HCT116 (cell line): ENCODE data around the gene CHCHD4. TPM values are rescaled to one million over a fixed set of nuclear protein-coding genes. Genes with fewer than 3 reads are reported as not detected.

Experiments used
- ATAC-seq: fragments of 200-7000 bp; cut with Tn5 transposase; 2 replicates; pipeline ENCODE4 v1.9.1; 2020; ENCODE audit warnings: mild to moderate bottlenecking, moderate library complexity
- BruUV-seq: library from RNA; stranded (reverse); fragments of 400-500 nt; replicated peaks from 2 replicates; lab custom pipeline; 2021; lab: Mats Ljungman, UMichigan
- CTCF ChIA-PET: fragments of 300-600 bp; sonication (Branson Sonifier 250); formaldehyde crosslinking; loops from one replicate; lab custom pipeline; 2021; ENCODE audit warnings: antibody characterized with exemption; lab: Charles Lee
- POLR2A ChIA-PET: fragments of 300-600, 350-600 bp; sonication (Branson Sonifier 250); formaldehyde crosslinking; loops from one replicate; lab custom pipeline; 2021; ENCODE audit warnings: antibody characterized with exemption; lab: Charles Lee
- RAD21 ChIA-PET, 2 experiments: fragments of 300-600 bp; sonication (Branson Sonifier 250); formaldehyde crosslinking; loops; one replicate each; lab custom pipeline; 2023; ENCODE audit warnings: low total read pairs in 2 of 2; ENCODE audit not compliant: uncharacterized antibody in 2 of 2, unreplicated experiment in 2 of 2, low non-redundant PET in 1 of 2; lab: Charles Lee
- DNase-seq: peaks from one replicate; pipeline ENCODE4 v3.0.0-alpha.2; 2010; ENCODE audit warnings: low read depth, low spot score
- H2AFZ ChIP-seq: fragments of 200-600 bp; shearing (Covaris generic), sonication (generic); 2 replicates; pipeline ENCODE4 v1.6.1; 2017; ENCODE audit warnings: low read depth, mixed run types, mixed read lengths, antibody characterized with exemption, low read length; ENCODE audit not compliant: poor library complexity, severe bottlenecking
- H3K27ac ChIP-seq: 2 replicates; pipeline ENCODE4 v1.5.1; 2012; ENCODE audit warnings: low read depth, low read length
- H3K27me3 ChIP-seq: fragments of 200-600 bp; sonication (generic); 2 replicates; pipeline ENCODE4 v1.6.1; 2016; ENCODE audit warnings: mixed run types, low read length, mixed read lengths; ENCODE audit not compliant: insufficient read depth
- H3K36me3 ChIP-seq, 2 experiments: fragments of 200-500 bp in 1 of 2; fragments of 200-600 bp in 1 of 2; sonication (Bioruptor generic) in 1 of 2; sonication (generic) in 1 of 2; 2 replicates each; pipeline versions ENCODE4 v1.5.1 to v1.6.1; 2014 to 2016; ENCODE audit warnings: low read length in 2 of 2, inconsistent platforms in 1 of 2, mixed read lengths in 1 of 2, mixed run types in 1 of 2; ENCODE audit not compliant: insufficient read depth in 2 of 2, control insufficient read depth in 1 of 2
- H3K4me1 ChIP-seq, 2 experiments: fragments of 200-600 bp in 1 of 2; sonication (generic) in 1 of 2; 2 replicates each; pipeline versions ENCODE4 v1.5.1 to v1.6.1; 2012 to 2017; ENCODE audit warnings: low read length in 2 of 2, inconsistent platforms in 1 of 2, mild to moderate bottlenecking in 1 of 2, mixed read lengths in 1 of 2, mixed run types in 1 of 2, moderate library complexity in 1 of 2; ENCODE audit not compliant: insufficient read depth in 2 of 2, control insufficient read depth in 1 of 2
- H3K4me2 ChIP-seq: fragments of 200-600 bp; sonication (generic); 2 replicates; pipeline ENCODE4 v1.6.1; 2017; ENCODE audit warnings: mixed run types, low read length, mixed read lengths
- H3K4me3 ChIP-seq, 2 experiments: fragments of 200-600 bp in 1 of 2; sonication (generic) in 1 of 2; replicated peaks in 1 of 2; 2 replicates each; pipeline ENCODE4 v1.5.1; 2011 to 2016; ENCODE audit warnings: low read length in 2 of 2, control low read depth in 1 of 2, low read depth in 1 of 2, mild to moderate bottlenecking in 1 of 2, mixed read lengths in 1 of 2, mixed run types in 1 of 2
- H3K79me2 ChIP-seq: fragments of 200-600 bp; sonication (generic); 2 replicates; pipeline ENCODE4 v1.6.1; 2017; ENCODE audit warnings: mild to moderate bottlenecking, mixed run types, low read length, moderate library complexity, mixed read lengths; ENCODE audit not compliant: insufficient read depth
- H3K9ac ChIP-seq: fragments of 200-600 bp; sonication (generic); 2 replicates; pipeline ENCODE4 v1.6.1; 2016; ENCODE audit warnings: low read length, mixed read lengths
- H3K9me2 ChIP-seq: fragments of 200-600 bp; sonication (generic), shearing (Covaris generic); 2 replicates; pipeline ENCODE4 v1.6.1; 2017; ENCODE audit warnings: mixed run types, mild to moderate bottlenecking, moderate library complexity; ENCODE audit not compliant: insufficient read depth
- H3K9me3 ChIP-seq, 2 experiments: fragments of 200-500 bp in 1 of 2; fragments of 200-600 bp in 1 of 2; sonication (Bioruptor generic) in 1 of 2; sonication (generic) in 1 of 2; 2 replicates each; pipeline ENCODE4 v1.6.1; 2014 to 2017; ENCODE audit warnings: low read length in 2 of 2, mixed read lengths in 2 of 2, inconsistent platforms in 1 of 2, low read depth in 1 of 2, mild to moderate bottlenecking in 1 of 2, mixed run types in 1 of 2, moderate library complexity in 1 of 2; ENCODE audit not compliant: control insufficient read depth in 1 of 2, insufficient read depth in 1 of 2
- H4K20me1 ChIP-seq: fragments of 200-600 bp; sonication (generic), shearing (Covaris generic); 2 replicates; pipeline ENCODE4 v1.6.1; 2017; ENCODE audit warnings: mixed run types, mild to moderate bottlenecking, moderate library complexity; ENCODE audit not compliant: insufficient read depth
- CBX3 ChIP-seq: IDR thresholded peaks from 2 replicates; pipeline ENCODE4 v1.6.1; 2012; ENCODE audit warnings: low read depth
- CEBPB ChIP-seq: IDR thresholded peaks from 2 replicates; pipeline ENCODE4 v1.6.1; 2012; ENCODE audit warnings: low read depth
- ELF1 ChIP-seq: IDR thresholded peaks from 2 replicates; pipeline ENCODE4 v1.6.1; 2012; ENCODE audit warnings: low read depth, borderline replicate concordance
- EZH2 ChIP-seq: fragments of 200-600 bp; sonication (generic); IDR thresholded peaks from 2 replicates; pipeline ENCODE4 v1.6.1; 2017; ENCODE audit warnings: antibody characterized with exemption, mixed run types
- EZH2phosphoT487 ChIP-seq: fragments of 200-600 bp; IDR thresholded peaks from 2 replicates; pipeline ENCODE4 v1.6.1; 2018; ENCODE audit warnings: antibody characterized with exemption, borderline replicate concordance
- FOSL1 ChIP-seq: IDR thresholded peaks from 2 replicates; pipeline ENCODE4 v1.6.1; 2012; ENCODE audit warnings: low read depth
- JUND ChIP-seq: IDR thresholded peaks from 2 replicates; pipeline ENCODE4 v1.6.1; 2012
- POLR2A ChIP-seq: IDR thresholded peaks from 2 replicates; pipeline ENCODE4 v1.7.0; 2011; ENCODE audit warnings: borderline replicate concordance; ENCODE audit not compliant: insufficient read depth, insufficient read length; ENCODE audit errors: extremely low read depth
- POLR2AphosphoS5 ChIP-seq: IDR thresholded peaks from 2 replicates; pipeline ENCODE4 v1.6.1; 2011; ENCODE audit warnings: mild to moderate bottlenecking, low read depth, low read length, moderate library complexity
- RAD21 ChIP-seq: IDR thresholded peaks from 2 replicates; pipeline ENCODE4 v1.6.1; 2012; ENCODE audit warnings: low read depth, mild to moderate bottlenecking
- SIN3A ChIP-seq: IDR thresholded peaks from 2 replicates; pipeline ENCODE4 v1.6.1; 2012; ENCODE audit warnings: low read depth
- SP1 ChIP-seq: IDR thresholded peaks from 2 replicates; pipeline ENCODE4 v1.6.1; 2012; ENCODE audit warnings: low read depth
- SRF ChIP-seq: IDR thresholded peaks from 2 replicates; pipeline ENCODE4 v1.6.1; 2012; ENCODE audit warnings: low read depth
- TCF7L2 ChIP-seq: IDR thresholded peaks from 2 replicates; pipeline ENCODE4 v1.7.0; 2011; ENCODE audit warnings: borderline replicate concordance, inconsistent platforms; ENCODE audit not compliant: insufficient read depth, insufficient read length; ENCODE audit errors: extremely low read depth
- ZFX ChIP-seq: fragments of 450-650 bp; IDR thresholded peaks from 2 replicates; pipeline ENCODE4 v1.6.1; 2017
- ZNF274 ChIP-seq: fragments of 200-500 bp; sonication (Bioruptor generic); IDR thresholded peaks from 2 replicates; pipeline ENCODE4 v1.6.1; 2014; ENCODE audit warnings: mild to moderate bottlenecking, low read depth, low read length, inconsistent platforms
- intact Hi-C: fragments of 100-400 bp; cut with micrococcal nuclease; formaldehyde crosslinking; loops from 2 replicates; pipeline ENCODE4 v1.10.0; 2022
- total RNA-seq: library from RNA; stranded (reverse); gene quantifications from one replicate; pipeline ENCODE4 v1.2.1, GENCODE V29; 2021; ENCODE audit not compliant: unreplicated experiment
- TF ChIP-seq, protein P1 (sequence below): IDR thresholded peaks from 2 replicates; pipeline ENCODE4 v1.6.1; 2011; ENCODE audit warnings: mild to moderate bottlenecking, low read length, moderate library complexity; ENCODE audit not compliant: insufficient replicate concordance; ENCODE audit errors: extremely low read depth
- TF ChIP-seq, protein P2 (sequence below): IDR thresholded peaks from 2 replicates; pipeline ENCODE4 v1.6.1; 2012
- TF ChIP-seq, protein P3 (sequence below), 3 experiments: fragments of 200-600 bp in 1 of 3; sonication (generic) in 1 of 3; IDR thresholded peaks in 2 of 3; conservative IDR thresholded peaks in 1 of 3; 2 replicates each; pipeline ENCODE4 v1.5.1; 2012 to 2017; ENCODE audit warnings: low read depth in 2 of 3, low read length in 2 of 3, antibody characterized with exemption in 1 of 3, borderline replicate concordance in 1 of 3, control low read depth in 1 of 3, mild to moderate bottlenecking in 1 of 3, mixed read lengths in 1 of 3, mixed run types in 1 of 3, moderate library complexity in 1 of 3; ENCODE audit not compliant: insufficient read depth in 1 of 3

The CHCHD4 gene
- total RNA-seq, 1 experiment from 2014 or later, result 24.6 TPM

DNA sequence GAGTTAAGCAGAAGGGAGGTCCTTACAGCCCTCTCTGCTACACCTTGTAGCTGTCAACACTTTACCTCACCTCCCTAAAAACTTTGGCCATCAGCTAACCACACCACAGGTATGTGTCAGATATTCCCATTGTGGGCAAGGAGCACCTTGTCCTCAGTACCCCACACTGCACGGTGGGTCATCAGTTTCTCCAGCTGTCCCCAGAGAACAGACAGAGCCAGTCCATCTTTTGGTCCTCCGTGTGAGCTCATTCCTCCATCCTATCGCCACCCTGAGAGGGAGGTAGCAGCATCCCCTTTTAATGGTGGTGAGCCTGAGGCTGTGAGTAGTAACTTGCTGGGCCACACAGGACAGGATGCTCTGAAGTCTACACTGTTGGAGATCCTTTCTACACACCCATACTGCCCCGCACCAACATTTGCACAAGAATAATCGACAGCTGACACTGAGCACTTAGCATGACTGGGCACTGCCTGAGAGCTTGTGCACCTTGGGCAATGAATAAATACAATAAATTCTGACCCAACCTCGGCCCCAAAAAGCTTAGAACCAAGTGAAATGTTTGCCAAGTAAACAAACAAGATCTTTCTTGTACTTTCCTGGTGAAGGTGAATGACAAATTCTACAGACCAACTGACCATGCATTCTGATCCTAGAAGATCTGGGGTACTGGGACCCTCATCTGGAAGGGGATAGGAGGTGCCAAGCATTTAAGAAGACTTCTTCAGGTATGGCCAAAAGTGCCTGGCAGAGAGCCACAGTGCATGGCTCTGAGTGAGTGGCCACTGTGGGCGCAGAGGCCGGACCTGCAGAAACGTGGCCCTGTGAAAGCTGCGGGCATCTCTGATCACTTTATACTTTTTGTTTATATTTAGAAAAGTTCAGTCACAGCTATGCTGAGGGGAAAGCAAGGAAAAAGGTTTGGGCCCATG, 6.9 kb downstream of the CHCHD4 start:
- no peaks in the 10 kb centered on the region for H3K4me1 ChIP-seq
- no TSS peak for BruUV-seq
- H3K27me3 ChIP-seq, result no peaks in the 10 kb centered on the region
- ChIA-PET CTCF (no interaction called here), RAD21 (no interaction called here), POLR2A (no interaction called here)
- H3K9me2 ChIP-seq, result no peaks in the 10 kb centered on the region
- H3K9me3 ChIP-seq, result no peaks in the 10 kb centered on the region
- H4K20me1 ChIP-seq, result no peaks in the 10 kb centered on the region
- DNase-seq (no peak), ATAC-seq (no peak)
- H3K27ac ChIP-seq, result no peak overlapping the region
- intact Hi-C loops, result no loop called here
- H3K79me2 ChIP-seq, result peaks cover 40% of the 10 kb centered on the region
- H3K9ac ChIP-seq, result no peak overlapping the region
- H3K4me3 ChIP-seq, result no peak overlapping the region
- no peak overlapping the region for H3K4me2 ChIP-seq
- H3K36me3 ChIP-seq, result peaks cover 21 to 26% of the 10 kb centered on the region in 2 experiments; a peak in 3 of 4 replicates
- TF ChIP-seq, protein P1, sequence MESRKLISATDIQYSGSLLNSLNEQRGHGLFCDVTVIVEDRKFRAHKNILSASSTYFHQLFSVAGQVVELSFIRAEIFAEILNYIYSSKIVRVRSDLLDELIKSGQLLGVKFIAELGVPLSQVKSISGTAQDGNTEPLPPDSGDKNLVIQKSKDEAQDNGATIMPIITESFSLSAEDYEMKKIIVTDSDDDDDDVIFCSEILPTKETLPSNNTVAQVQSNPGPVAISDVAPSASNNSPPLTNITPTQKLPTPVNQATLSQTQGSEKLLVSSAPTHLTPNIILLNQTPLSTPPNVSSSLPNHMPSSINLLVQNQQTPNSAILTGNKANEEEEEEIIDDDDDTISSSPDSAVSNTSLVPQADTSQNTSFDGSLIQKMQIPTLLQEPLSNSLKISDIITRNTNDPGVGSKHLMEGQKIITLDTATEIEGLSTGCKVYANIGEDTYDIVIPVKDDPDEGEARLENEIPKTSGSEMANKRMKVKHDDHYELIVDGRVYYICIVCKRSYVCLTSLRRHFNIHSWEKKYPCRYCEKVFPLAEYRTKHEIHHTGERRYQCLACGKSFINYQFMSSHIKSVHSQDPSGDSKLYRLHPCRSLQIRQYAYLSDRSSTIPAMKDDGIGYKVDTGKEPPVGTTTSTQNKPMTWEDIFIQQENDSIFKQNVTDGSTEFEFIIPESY, result no peak
- TF ChIP-seq RAD21 (no peak), EZH2phosphoT487 (no peak), POLR2A (no peak), SIN3A (no peak), EZH2 (no peak), TCF7L2 (no peak), CBX3 (no peak), ZFX (no peak), CEBPB (no peak), JUND (no peak), SRF (no peak), FOSL1 (no peak), ELF1 (no peak), SP1 (no peak), ZNF274 (no peak), POLR2AphosphoS5 (no peak)
- TF ChIP-seq, protein P2, sequence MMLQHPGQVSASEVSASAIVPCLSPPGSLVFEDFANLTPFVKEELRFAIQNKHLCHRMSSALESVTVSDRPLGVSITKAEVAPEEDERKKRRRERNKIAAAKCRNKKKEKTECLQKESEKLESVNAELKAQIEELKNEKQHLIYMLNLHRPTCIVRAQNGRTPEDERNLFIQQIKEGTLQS, result no peak
- TF ChIP-seq, protein P3, sequence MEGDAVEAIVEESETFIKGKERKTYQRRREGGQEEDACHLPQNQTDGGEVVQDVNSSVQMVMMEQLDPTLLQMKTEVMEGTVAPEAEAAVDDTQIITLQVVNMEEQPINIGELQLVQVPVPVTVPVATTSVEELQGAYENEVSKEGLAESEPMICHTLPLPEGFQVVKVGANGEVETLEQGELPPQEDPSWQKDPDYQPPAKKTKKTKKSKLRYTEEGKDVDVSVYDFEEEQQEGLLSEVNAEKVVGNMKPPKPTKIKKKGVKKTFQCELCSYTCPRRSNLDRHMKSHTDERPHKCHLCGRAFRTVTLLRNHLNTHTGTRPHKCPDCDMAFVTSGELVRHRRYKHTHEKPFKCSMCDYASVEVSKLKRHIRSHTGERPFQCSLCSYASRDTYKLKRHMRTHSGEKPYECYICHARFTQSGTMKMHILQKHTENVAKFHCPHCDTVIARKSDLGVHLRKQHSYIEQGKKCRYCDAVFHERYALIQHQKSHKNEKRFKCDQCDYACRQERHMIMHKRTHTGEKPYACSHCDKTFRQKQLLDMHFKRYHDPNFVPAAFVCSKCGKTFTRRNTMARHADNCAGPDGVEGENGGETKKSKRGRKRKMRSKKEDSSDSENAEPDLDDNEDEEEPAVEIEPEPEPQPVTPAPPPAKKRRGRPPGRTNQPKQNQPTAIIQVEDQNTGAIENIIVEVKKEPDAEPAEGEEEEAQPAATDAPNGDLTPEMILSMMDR (IDR thresholded peaks at IDR 0.05 in 2 of 3, conservative IDR thresholded peaks at IDR 0.05 in 1 of 3; ENCODE audit: borderline replicate concordance in 1 of 3, insufficient read depth in 1 of 3, low read depth in 2 of 3, low read length in 2 of 3), result no peak
- no peak overlapping the region for H2AFZ ChIP-seq
